Activated effector memory CD4-positive, alpha-beta T cell treated with anti-CD3 and anti-CD28 coated beads, Interleukin-2, amount 50 U/mL, for 16 hours (primary cell): ENCODE data around the gene CCDC148.

Experiments
- DNase-seq: peaks from one replicate; pipeline ENCODE4 v3.0.0-alpha.2; 2020

The CCDC148 gene

GRCh38 chr2:158204741-158205165 is 251.8 kb downstream of the CCDC148 start:
- no peak for DNase-seq

- DNase-seq = no peak
Observed at GRCh38 chr2:158202161-158202815, 254.3 kb downstream of the CCDC148 start.

DNA sequence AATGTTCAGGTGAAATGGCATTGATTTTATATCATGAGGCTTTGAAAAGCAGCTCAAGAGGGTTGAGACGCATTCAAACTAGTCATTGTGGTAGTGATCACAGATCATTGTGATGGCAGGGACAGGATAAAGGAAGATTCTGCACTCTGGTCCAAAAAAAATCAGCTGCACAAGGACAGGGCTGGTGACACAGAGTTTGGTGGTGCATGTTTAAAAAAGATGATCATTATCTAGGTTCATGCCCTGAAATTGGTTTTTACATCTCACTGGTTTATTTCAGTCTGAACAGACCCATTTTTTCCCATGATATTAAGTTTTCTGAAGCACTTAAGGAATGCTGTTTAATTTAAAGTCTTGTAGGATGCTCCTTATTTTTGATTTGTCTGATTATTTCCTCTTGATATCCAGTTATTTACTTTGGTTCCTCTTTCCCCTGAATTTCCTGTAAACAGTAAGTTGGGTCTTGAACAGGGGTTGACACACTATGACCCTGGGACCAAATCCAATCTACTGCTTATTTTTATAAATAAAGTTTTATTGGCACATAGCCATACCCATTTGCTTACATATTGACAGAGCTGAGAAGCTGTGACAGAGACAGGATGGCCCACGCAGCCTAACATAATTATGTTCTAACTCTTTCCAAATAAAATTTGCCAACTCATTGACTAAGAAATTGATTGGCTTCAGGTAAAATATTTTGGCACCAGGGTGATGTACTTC is 256.5 kb downstream of the CCDC148 start:
- no peak for DNase-seq

DNA sequence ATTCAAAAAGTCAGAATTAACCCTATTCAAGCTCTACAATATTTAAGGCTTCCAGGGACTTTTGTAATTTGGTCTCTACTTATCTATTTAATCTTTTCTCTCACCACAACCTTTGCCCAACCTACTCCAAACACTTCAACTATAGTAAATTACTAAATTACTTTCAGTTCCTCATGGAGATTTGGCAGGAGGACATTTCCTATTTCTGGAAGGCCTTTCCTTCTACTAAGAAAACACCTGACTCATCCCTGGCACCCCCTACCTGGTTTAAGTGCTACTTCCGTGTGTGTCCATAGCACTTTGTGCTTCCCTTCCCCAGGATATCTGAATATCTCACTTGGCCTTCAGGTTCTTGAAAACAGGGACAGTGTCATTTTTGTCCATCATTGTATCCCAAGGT is 258.6 kb downstream of the CCDC148 start:
- DNase-seq = no peak

- no peak for DNase-seq
Observed at GRCh38 chr2:158194229-158194628, 262.3 kb downstream of the CCDC148 start.

GRCh38 chr2:158192515-158193443 is 263.8 kb downstream of the CCDC148 start:
- DNase-seq = no peak

DNA sequence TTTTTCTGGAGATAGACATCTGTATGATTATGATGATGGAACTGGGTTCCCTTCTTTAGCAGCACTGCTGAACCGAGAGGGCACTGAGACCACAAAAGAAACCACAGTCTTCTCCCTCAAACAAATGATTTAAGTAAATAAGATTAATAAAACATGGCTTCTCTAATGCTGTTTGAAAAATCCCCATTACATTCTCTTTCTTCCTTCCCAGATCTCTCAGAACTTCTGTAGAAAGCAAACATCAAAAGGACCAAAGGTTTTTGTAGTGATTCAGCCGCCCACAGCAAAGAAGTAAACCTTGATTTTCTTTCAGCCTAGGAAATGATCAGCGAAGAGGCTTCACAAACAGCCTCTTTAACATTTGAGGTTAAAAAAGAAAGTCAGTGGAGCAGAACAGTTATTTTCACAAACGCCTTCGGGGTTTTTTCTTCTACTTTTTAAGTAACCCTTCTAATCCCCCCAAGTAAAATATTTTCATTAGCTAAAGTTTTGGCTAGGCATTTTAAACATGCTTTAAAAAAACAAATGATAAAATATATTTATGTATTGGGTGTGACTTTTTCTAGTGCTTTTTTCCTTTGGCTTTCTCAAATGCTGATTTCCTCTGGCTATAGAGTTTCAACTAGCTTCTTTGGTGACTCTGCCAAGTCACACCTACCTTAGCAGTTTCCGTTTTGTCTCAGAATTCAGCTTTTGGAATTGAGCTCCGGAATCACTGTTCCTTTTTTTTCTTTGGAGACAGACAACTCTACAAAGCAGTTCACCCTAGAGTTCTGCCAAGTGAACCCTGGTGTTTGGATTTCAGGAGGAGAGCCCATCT is 265.3 kb downstream of the CCDC148 start:
- DNase-seq = no peak

GRCh38 chr2:158189526-158189925 is 267.0 kb downstream of the CCDC148 start:
- no peak for DNase-seq

- no peak for DNase-seq
Observed at GRCh38 chr2:158187908-158188307, 268.6 kb downstream of the CCDC148 start.

- DNase-seq = no peak
Observed at GRCh38 chr2:158184556-158185343, 271.8 kb downstream of the CCDC148 start.

DNA sequence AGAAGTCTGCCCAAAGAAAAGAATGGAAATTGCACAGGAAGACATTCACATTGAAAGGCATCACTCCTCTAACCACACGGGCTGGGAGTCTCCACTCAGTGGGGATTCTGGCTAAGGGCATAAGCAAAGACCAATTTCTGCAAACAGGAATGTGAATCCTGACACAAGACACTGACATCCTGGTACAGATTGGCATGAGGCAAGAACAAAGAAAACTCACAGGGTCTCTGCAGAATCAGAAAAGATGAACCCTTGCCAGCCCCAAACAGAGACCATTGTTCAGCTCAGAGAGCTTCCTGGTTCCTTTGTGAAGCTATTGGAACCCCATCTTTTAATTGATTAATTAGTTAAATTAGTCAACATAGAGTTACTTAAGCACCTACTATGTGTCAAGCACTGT is 272.6 kb downstream of the CCDC148 start:
- DNase-seq = no peak

DNA sequence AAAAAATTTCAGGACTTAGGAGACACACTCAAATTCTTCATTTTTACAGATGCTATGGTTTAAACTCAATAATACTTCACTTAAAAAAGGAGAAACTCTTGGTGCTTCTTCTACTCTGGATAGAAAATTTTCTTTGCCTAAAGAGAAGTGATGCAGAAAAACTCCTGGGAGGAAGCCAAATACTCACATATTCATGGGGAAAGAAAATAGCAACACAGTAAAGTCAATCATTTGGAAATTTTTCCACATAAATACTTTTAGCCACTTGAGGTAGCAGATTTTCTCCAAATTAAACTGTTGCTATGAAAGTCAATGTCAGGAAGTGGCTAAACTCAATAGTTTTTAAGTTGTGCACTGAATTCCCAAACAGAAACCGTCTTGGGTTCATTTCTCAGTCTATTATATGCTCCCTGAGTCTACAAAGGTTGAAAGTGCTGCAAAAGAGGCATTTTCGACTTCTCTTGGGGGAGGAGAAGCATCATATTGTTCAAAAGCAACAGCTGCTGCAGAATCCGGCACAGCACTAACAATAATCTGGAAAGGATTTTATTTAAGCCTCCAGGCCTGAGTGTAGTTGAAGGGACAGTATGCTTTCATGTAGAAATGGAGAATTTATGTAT is 273.8 kb downstream of the CCDC148 start:
- DNase-seq = no peak

- DNase-seq = no peak
Observed at GRCh38 chr2:158181171-158181570, 275.4 kb downstream of the CCDC148 start.

DNA sequence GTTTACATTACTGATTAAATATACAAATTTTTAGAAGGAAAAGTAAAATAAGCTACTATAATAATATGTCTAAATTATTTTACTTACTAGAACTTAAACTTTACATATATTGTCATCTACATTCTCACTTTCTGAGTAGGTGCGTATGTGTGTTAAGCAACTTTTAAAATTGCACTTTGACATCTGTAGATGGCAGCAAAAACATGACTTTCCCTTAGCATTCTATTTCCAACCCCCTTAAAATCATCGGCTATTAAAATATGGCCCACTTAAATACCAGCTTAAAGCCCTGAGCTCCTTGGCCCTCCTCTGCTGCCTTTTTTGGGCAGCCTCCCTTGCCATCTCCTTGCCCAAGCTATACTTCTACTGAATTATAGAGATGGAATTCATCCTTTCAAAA is 276.9 kb downstream of the CCDC148 start:
- DNase-seq = no peak

- DNase-seq = no peak
Observed at GRCh38 chr2:158178646-158179045, 277.9 kb downstream of the CCDC148 start.

GRCh38 chr2:158174956-158175355 is 281.6 kb downstream of the CCDC148 start:
- no peak for DNase-seq

GRCh38 chr2:158174495-158174894 is 282.1 kb downstream of the CCDC148 start:
- DNase-seq = no peak

DNA sequence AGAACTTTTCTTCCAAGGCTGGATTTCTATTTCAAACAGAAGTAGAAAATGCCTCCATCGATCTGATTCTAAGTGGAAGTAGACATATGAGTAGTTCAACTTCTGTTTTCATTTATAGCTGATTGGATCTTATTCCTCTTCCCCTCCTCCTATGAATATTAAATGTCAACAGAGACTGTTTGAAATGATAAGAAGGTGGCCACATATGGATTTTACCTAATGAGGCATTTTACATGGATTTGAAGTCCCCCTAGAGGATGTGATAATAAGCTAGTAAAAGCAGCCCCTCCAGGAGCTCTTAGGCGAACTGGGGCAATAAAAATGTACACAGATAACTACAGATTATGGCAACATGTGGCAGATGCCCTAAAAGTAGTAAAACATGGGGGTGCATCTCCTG is 283.8 kb downstream of the CCDC148 start:
- no peak for DNase-seq

DNA sequence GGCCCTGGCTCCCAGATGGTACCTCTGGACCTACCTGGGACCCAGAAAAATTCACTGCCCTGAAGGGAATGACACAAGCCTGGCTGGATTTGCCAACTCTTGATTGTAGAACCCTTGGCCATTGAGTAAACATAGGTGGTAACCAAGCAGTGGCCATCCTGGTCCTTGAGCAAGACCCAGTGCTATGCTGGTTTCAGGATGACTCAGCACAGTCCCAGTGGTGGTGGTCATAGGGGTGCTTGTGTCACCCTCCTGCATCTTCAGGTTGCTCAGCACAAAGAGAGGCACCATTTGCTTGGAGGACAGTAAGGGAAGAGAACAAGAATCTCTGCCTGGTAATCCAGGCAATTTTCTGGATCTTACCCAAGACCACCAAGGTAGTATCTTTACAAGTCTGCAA is 302.0 kb downstream of the CCDC148 start:
- no peak for DNase-seq

DNA sequence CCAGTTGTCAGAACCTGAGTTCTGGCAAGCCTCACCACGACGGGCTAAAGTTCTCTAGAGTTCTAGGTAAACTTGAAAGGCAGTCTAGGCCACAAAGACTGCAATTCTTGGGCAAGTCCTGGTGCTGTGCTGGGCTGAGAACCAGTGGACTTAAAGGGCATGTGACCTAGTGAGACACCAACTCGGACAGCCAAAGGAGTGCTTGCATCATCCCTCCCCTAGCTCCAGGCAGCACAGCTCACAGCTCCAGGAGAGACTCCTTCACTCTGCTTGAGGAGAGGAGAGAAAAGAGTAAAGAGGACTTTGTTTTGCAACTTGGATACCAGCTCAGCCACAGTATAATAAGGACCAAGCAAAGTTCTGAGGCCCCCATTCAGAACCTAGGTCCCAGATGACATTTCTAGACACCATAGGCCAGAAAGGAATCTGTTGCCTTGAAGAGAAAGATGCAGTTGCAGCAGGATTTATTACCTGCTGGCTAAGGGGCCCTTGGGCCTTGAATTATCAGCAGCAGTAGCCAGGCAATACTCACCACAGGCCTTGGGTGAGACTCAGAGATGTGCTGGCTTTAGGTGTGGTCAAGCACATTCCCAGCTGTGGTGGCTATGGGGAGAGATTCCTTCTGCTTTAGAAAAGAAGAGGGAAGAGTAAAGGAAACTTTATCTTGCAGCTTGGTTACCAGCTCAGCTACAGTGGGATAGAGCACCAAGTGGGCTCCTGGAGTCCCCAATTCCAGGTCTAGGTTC is 303.1 kb downstream of the CCDC148 start:
- DNase-seq = no peak
